HuH-7 (cell line): ENCODE results near the gene SHC3.

ENCODE experiments used
- DNase-seq: peaks from one replicate; pipeline ENCODE4 v3.0.0; 2011; ENCODE audit warnings: low spot score

Gene SHC3

GRCh38 chr9:89000371-89000781, 178.2 kb downstream of the SHC3 start:
- no peak for DNase-seq

- no peak for DNase-seq
These were observed 179.7 kb downstream of the SHC3 start for GRCh38 chr9:88998911-88999310.

GRCh38 chr9:88998503-88998902, 180.1 kb downstream of the SHC3 start:
- no peak for DNase-seq

- no peak for DNase-seq
These were observed 181.0 kb downstream of the SHC3 start for GRCh38 chr9:88997646-88998045.

- DNase-seq, result no peak
These were observed 181.7 kb downstream of the SHC3 start for GRCh38 chr9:88996921-88997235.

- no peak for DNase-seq
These were observed 182.3 kb downstream of the SHC3 start for GRCh38 chr9:88996046-88996920.

- no peak for DNase-seq
These were observed 183.0 kb downstream of the SHC3 start for GRCh38 chr9:88995627-88996026.

GRCh38 chr9:88995200-88995577, 183.4 kb downstream of the SHC3 start:
- no peak for DNase-seq

- DNase-seq, result no peak
These were observed 184.0 kb downstream of the SHC3 start for GRCh38 chr9:88994469-88995199.

- no peak for DNase-seq
These were observed 184.7 kb downstream of the SHC3 start for GRCh38 chr9:88993871-88994460.

GRCh38 chr9:88993327-88993726, 185.3 kb downstream of the SHC3 start:
- no peak for DNase-seq

GRCh38 chr9:88992556-88992955, 186.1 kb downstream of the SHC3 start:
- DNase-seq, result no peak

- DNase-seq, result peak; percentile 44
These were observed 187.3 kb downstream of the SHC3 start, which contains the start of gene S1PR3 for GRCh38 chr9:88991066-88992034. S1PR3 (plus strand) TSS chr9:88991468; CDS start chr9:89001201, 9,733 bp downstream.

GRCh38 chr9:88990729-88991065, 187.9 kb downstream of the SHC3 start:
- no peak for DNase-seq

GRCh38 chr9:88990041-88990728, 188.4 kb downstream of the SHC3 start:
- no peak for DNase-seq

- DNase-seq, result no peak
These were observed 189.6 kb downstream of the SHC3 start for GRCh38 chr9:88988796-88989641.

GRCh38 chr9:88987661-88988060, 191.0 kb downstream of the SHC3 start:
- DNase-seq, result no peak

GRCh38 chr9:88986776-88987175, 191.8 kb downstream of the SHC3 start:
- no peak for DNase-seq

GRCh38 chr9:88985616-88986015, 193.0 kb downstream of the SHC3 start:
- DNase-seq, result no peak

GRCh38 chr9:88984543-88984883, 194.1 kb downstream of the SHC3 start:
- no peak for DNase-seq
